ENCODE data around the gene CDPF1.

The CDPF1 gene, protein sequence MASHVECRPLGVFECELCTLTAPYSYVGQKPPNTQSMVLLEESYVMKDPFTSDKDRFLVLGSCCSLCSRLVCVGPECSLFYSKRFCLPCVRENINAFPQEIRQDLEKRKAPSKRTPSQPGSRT

DNA sequence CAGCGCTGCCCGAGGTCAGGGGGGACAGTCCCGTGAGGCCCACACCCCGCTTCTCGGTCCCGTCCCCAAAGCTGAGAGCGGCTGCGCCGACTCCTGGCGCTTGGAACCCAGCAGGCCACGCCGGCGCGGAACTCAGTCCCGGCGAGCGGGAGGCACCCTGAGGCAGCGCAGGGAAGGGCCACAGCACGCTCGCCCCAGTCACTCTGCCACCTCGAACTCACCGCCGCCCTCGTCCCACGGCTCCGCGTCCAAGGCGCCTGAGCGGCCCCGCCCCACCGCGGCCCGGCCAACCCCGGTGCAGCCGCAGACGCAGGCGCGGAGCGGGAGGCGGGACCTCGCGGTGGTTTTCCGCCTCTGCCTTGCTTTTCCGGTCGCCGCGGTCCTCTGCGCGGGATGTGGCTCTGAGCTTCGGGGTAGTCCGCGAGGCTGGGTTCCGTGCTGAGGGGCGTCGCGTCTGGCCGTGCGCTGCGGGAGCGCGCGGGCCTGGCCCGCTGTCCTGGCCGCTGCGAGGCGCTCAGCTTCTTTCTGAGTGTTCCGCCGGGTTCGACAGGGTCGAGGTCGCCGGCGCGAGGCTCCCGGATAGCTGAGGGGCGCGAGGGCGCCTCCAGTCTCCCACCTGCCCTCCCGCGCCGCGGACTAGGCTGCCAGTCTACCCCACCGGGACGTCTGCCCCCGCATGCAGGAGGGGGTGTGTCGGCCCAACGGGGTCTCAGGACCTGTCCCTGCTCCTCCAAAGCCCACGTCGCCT, at the start of gene CDPF1:
Gene CDPF1 (minus strand): TSS at position 259 of the 748 bp plus-strand sequence. CDS start 2,009 bp downstream, outside the sequence.
- peak; percentile 96 for DNase-seq

DNA sequence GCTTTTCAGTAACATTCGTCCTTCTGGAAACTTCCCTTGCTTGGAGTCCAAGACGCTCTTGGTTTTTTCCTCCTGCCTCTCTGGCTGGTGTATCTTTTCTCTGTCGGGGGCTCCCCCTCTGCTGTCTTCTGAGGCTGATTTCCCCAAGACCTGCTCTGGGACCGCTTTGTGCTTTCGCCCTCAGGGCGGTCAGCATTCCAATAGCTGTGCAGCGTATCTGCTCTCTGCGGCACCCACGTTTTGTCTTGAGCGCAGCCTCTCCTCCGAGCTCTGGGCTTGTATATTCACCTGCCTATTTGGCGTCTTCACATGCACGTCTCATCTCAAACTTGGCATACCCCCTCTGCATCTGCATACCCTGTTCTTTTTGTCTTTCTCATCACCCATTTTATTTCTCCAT, 49.0 kb upstream of the CDPF1 start:
- no peak for DNase-seq

DNA sequence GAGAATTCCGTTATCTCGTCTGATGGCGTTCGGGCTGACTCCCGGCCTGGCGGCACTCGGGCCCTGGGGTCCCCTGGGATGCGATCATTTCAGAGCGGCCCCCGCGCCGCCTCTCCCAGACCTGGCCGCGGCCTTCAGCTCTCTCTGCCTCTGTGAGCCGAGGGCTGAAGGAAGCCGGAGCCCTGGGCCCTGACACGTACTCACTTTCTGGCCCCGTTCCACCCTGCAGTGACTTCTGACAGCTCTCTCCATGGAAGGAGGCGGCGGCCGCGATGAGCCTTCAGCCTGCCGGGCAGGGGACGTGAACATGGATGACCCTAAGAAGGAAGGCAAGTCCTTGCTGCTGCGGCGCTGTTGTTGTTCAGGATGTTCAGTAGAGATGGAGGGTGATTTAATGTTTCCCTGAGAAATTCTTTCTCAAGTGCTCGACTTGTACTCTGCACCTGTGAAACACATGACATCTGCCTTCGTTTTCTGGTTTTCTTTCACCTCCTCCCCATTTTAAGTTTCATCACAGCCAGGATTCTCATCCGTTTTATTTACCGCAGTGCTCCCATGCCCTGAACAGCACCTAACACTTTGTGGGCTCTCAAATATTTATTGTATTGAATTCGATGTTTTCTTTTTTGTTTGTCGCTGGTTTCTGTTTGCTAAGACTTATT, 47.2 kb upstream of the CDPF1 start:
- peak; percentile 62 for DNase-seq

DNA sequence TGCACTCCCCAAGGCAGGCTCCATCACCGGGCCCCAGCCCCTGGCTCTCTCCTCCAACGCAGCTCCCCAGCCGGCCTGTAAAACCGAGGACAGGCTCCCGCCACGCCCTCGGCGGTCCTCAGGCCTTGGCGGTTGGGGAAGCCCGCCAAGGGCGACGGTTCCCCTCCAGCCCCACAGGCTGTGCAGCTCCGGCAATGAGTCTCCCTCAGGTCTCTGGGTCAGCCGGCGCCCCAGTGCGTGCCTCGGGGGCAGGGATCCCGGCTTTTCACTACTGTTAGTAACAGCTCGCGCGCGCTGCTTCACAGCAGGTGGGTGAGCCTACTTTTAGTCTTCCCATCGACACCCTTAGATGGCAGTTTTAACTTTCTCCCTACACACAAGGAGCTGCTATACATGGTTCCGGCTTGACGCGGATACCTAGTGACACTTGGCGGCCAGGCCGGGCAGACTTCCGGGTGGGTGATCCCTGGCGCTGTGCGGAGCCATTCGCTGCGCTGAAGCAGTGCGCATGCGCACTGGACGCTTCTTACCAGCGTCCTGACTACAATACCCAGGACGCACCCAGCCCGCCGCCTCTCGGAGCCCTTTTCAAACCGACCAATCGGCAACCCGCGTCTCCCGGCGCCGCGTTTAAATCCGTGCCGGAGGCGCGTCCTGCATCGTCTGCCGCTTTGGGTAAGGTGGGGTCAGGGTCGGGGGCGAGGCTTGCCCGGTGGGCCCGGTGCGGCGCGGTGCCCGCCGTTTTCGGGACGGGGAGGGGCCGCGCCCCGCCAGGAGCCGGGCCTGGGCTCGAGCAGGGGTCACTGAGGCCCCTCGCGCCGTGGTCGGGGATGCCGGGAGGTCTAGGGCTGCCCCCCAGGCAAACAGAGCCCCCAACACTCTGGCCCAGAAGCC, 46.4 kb upstream of the CDPF1 start, which contains the start of gene GTSE1:
Gene GTSE1 (plus strand): TSS at position 614 of the 894 bp plus-strand sequence. CDS start 531 bp downstream, outside the sequence.
- DNase-seq: peak; percentile 99

DNA sequence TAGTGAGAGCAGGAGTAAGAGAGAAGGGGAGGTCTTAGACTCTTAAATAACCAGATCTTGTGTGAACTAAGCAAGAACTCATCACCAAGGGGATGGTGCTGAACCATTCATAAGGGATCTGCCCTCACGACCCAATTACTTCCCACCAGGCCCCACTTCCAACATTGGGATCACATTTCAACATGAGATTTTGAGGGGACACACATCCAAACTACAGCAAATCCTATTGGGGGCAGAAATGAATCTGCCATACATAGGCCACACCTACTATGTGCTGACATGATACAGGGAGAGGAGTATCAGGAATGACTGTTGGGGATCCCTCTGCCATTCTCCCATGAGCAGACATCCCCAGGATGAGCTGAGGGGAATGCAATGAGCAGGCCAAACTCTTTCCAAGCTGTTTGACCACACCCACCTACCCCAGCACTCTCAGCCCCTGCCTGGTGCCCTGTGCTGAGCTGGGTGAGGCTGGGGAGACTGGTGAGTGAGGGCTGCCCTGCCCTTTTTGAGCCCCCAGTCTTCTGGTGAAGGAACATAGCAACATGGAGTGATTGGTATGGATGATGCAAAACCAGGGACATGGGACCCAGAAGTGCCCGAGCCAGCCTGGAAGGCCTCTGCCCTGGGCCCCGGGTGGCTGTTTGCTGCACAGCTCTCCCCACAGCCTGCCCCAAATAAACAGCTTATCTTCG, 45.3 kb upstream of the CDPF1 start:
- peak; percentile 25 for DNase-seq

DNA sequence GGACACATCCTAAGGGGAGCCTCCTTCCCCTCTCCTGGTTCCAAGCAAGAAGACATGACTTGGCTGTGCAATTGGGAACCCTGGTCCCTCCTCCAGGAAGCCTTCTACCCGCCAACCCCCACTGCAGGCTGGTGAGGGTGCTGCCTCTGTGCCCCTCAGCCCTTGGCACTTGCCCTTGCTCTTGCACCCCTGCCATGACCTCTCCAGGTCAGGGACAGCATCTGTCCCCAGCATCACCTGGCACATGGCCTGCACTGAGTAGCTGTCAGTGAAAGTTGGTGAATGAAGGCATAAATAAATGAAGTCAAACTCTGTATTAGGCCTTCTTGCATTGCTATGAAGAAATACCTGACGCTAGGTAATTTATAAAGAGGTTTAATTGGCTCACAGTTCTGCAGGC, 44.7 kb upstream of the CDPF1 start:
- DNase-seq: no peak

DNA sequence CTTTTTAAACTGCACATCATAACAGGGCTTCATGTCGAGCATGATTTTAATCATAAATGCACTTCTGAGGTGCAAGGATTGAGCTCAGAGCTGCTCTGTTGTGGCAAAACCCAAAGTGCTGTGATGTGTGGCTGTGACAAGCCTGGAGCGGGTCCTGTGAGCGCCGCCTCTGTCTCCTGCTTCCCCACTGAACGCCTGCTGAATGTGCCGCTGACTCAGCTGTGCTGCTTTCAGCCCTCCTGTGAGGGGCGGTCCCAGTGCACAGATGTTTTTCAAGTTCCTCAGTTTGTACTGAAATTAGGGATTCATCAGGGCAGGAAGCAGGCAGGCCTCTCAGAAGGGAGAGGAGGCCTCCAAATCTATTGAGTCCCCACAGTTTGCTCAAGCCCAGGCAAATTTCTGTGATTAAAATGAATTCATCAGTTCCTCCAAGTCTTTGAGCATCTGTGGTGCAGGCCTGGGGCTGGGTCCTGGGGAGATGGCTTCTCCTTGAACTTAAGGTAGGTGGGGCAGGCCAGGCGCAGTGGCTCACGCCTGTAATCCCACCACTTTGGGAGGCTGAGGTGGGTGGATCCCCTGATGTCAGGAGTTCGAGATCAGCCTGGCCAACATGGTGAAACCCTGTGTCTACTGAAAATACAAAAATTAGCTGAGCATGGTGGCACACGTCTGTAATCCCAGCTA, 43.6 kb upstream of the CDPF1 start:
- DNase-seq: peak; percentile 63

DNA sequence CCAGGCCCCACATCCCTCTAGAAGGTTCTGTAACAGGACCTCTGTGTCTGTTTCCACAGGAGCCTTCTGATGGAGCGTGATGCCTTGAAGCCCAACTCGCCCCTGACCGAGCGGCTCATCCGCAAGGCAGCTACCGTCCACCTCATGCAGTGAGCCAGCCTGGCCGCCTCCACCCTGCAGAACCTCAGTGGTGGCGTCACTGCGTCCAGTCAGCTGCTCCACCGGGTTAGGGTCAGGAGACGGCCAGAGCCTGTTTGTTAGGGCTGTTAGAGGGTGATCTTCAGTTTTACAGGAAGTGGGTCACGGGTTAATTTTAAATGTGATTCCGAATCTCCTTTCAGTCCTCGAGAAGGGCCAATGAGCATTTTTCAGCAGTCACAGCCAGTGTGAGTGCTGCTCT, 42.6 kb upstream of the CDPF1 start:
- no peak for DNase-seq

DNA sequence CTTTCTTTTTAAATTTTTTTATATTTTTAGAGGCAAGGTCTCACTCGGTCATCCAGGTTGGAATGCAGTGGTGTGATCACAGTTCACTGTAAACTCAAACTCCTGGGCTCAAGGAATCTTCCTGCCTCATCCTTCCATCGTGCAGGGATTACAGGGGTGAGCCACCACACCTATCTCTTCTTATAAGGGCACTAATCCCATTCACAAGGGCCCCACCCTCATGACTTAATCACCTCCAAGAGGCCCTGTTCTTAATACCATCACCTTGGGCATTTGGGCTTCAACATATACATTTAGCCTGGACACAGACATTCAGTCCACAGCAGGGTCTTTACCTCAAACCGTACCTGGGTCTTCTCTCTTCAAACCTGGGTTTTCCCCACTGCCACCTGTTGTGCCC, 42.1 kb upstream of the CDPF1 start:
- no peak for DNase-seq

DNA sequence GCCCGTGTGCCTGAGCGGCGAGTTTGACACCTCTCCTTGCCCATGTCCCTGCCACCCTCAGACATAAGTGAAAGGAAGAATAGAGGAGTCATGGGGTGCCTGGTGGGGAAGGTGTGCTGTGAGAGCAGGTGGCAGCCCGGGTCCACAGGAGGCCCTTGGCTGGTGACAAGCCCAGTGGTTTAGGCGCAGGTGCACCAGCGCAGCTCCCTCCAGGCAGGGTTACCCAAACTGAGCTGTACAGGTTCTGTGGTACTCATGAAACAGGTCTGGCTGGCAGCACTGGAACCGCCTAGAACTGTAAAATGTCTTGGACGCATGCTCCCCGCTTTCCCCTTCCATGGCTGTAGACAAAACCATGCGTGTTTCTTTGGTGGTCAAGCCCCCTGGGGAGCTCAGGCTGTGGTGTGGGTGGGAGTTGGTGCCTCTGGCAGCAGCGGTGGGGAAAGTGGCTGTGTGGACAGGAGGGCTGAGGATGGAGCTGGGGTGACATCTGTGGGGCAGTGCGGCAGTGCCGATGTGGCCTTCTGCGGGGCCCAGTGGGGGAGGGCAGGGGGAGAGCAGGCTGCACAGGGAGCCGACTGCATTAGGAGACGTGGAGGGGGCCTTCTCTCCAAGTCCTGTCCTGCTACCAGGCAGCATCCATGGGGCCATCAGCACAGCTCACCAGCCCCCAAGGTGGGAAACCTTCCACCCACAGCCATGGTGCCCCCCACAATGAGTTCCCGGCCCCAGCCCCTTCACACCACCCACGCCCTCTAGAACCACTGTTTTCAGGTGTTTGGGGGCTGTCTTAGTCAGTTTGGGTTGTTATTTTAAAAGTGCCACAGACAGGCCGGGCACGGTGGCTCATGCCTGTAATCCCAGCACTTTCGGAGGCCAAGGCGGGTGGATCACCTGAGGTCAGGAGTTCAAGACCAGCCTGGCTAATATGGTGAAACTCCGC, 41.0 kb upstream of the CDPF1 start:
- DNase-seq: no peak

DNA sequence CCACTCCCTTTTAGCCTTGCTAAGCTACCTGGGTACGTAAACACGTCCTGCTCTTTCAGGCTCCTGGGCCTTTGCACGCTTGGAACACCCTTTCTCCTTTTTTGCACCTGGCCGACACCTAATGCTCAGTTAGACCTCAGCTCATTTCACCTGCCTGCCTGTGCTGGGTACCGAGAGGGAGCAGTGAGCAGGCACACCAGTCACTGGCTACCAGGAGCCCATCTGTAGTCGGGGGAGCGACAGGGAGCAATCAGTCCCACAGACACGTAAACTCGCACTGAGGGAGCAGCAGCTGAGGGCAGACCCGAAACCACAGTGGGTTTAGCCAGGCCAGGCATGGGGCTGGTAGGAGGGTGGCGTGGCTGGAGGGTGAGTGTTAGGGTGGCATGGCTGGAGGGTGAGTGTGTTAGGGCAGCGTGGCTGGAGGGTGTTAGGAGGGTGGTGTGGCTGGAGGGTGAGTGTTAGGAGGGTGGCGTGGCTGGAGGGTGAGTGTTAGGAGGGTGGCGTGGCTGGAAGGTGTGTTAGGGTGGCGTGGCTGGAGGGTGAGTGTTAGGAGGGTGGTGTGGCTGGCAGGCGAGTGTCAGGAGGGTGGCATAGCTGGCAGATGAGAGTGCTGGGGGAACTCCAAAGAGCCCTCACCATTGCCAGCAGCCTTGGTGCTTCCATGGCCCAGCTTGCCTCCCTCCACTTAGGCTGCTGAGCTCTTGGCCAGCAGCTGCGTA, 40.2 kb upstream of the CDPF1 start:
- no peak for DNase-seq

DNA sequence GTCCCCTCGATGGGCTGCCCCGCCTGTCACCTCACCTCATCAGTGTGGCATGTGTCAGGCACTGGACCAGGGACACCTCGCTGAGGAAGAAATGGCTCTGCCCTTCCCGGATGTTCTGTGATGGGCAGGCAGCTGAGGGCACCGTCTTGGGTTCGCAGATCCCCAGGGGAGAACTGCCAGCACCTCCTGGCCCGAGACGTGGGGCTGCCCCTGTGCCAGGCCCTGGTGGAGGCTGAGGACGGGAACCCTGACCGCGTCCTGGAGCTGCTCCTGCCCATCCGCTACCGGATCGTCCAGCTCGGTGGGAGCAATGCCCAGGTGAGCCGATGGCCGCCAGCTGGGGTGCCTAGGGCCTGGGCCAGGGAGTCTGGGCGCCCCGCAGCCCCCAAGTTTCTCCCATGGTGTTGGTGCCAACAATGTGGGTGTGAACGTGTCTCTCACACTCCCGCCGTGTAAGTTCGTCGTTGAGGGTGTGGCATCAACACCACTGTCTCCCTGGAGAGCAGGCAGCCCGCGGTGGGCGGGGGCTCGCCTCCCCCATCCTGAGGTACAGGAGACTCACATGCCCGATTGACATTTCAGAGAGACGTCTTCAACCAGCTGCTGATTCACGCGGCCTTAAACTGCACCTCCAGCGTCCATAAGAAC, 39.3 kb upstream of the CDPF1 start:
- no peak for DNase-seq

DNA sequence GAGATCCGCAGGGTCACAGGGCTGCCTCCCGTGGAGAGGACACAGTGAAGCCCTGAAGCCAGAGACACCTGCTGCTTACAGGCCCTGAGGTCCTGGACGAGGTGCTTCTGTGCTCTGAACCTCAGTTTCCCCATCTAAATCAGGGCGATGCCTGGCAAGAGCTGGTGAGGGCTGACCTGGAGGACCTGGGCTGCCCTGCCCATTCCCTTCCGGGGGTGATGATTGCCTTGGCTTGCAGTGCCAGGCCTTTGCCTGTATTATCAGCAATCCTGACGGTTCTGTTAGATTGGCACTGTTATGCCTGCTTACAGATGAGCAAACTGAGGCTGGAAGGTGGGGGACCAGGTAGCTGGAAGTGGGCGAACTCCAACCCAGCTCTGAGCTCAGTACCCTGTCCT, 38.8 kb upstream of the CDPF1 start:
- no peak for DNase-seq

DNA sequence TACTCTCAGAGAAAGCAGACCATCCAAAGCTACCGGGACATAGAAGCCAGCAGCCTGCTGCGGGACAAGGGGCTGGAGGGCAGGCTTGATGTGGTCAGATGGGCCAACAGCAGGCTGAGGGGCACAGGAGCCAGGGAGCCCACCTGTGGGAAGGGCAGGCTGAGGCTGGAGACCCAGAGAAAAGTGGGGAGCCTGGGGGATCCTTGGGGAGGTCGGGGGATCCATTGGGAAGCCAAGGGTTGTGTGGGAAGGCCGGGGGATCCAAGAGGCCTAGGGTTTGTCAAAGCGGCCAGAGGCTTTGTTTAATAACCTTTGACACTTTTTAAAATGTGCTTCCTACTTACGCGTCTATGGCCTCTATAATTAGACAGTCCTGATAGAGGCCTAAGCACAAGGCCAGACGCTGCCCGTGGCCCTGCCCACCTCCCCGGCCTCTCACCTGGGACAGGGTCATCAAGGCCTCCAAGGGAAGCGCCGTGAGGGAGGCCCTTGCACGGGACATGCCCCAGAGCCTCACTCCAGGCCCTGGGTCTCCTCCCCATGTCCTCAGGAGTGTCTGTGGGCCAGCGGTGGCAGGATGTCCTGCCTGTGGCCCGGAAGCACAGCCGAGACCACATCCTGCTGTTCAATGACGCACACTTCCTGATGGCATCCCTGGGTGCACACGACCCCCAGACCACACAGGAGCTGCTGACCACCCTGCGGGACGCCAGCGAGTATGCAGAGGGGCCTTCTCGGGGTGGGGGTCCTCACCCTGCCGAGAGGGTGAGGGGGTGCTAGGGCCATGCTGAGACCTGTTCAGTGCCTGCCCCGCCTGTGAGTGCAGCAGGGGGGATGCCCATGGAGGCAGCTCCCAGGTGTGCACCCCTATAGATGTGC, 38.0 kb upstream of the CDPF1 start:
- peak; percentile 90 for DNase-seq

DNA sequence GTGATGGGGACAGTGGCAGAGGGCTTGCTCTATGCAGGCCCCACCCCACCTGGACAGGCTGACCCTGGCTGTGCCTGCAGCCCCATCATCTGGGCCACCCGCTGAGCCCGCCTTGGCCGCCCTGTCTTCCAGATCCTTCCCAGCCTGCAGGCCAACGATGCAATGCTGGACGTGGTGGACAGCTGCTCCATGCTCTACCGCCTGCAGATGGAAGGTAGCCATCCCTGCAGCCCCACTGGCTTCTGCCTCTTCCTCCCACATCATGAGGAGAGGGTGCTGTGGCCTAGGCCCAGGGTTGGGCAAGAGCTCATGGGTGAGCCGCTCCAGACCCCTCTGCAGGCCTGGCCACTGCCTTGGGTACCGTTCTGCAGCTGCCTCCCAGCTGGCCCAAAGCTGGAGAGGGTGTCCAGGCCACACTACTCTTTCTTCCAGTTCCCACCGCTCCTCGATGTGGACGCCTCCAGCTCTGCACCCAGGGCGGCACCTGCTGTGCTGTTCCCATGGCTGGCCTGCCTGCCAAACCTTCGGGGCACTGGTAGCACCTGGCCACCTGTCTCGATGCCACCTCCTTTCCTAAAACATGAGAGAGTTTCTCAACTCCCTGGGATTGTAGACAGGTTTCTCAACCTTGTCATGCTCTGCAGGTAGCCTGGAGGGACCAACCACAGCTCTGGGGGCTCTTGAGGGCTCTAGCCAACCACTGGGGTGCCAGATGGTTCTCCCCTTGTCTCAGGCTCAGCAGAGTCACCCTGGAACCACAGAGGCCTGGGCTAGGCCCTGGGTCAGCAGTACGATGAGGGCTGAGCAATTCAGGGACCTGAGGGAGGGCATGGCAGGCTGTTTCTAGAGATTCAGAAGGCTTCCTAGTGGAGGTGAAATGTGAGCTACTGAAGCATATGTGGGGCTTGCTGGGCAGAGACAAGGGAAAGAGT, 37.1 kb upstream of the CDPF1 start:
- no peak for DNase-seq

DNA sequence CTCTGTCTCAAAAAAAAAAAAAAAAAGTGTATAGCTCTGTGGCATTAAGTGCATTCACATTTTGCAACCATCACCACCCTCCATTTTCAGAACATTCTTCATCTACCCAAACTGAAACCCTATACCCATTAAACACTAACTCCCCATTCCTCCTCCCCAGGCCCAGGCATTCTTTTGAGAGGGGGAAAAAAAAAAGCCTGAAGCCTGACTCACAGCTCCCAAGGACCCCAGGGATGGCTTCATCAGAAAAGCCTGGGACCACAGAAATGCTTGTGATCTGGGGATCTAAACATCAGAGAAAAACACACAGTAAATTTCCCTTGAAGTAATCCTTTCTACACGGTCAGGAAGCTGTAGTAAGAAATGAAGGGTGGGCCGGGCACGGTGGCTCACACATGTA, 35.9 kb upstream of the CDPF1 start:
- no peak for DNase-seq
